Lower leg skin (tissue), 4 donors: Measurements from ENCODE around the gene GADD45A. TPM values are rescaled to one million over a fixed set of nuclear protein-coding genes. Genes with fewer than 3 reads are reported as not detected.

ENCODE experiments used
- DNase-seq, 2 donors: peaks; one replicate each; pipeline ENCODE4 v3.0.0-alpha.2; 2019; ENCODE audit warnings: low spot score in 2 of 2
- H3K4me3 ChIP-seq: fragments of 200-600 bp; sonication (generic); 2 replicates; pipeline ENCODE4 v1.5.1; 2017; ENCODE audit warnings: mild to moderate bottlenecking, low read depth; ENCODE audit not compliant: poor library complexity, severe bottlenecking
- POLR2A ChIP-seq, 2 donors: fragments of 450-650 bp; IDR thresholded peaks; one replicate each; pipeline ENCODE4 v1.6.1; 2016 to 2017; ENCODE audit warnings: antibody characterized with exemption in 2 of 2, mild to moderate bottlenecking in 1 of 2, moderate library complexity in 1 of 2
- WGBS, 2 donors: methylation state at CpG; one replicate each; pipeline ENCODE4 v1.1.5; 2018; 5-methylcytosine and 5-hydroxymethylcytosine counted together
- intact Hi-C: fragments of 100-400 bp; cut with DNase I; formaldehyde crosslinking; loops from one replicate; pipeline ENCODE4 v1.15.0; 2023; ENCODE audit warnings: low total_unique reads
- total RNA-seq, 4 donors: library from RNA; depleted of rRNA; stranded (reverse); fragments of >200 nt; gene quantifications; one replicate each; pipeline ENCODE4 v1.1.0, GENCODE V29; 2016
- TF ChIP-seq, protein P1 (sequence below), 3 donors: fragments of 450-650 bp; IDR thresholded peaks; one replicate each; pipeline ENCODE4 v1.5.1; 2016; ENCODE audit warnings: antibody characterized with exemption in 3 of 3, mild to moderate bottlenecking in 3 of 3, moderate library complexity in 2 of 3

The GADD45A gene
- total RNA-seq, 4 donors from 2014 or later = 25.2 to 44.4 (median 29.0) TPM

DNA sequence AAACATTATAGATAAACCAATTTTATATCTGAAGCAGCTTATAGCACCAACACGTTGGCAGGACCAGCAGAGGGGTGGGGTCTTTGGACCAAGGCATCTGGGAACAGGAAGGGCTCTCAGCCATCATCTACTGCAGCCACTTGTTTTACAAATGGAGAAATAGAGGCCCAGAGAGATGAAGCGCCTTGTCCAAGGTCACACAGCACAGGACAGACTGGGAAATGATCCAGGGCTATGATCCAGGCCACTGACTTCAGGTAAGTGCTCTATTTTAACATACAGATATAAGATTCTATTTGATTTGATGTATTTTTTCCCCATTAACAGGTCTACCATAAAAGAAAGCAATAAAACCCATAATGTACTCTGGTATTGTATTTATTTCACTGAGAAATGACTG, 16.9 kb downstream of the GADD45A start:
- WGBS, 2 donors = 91 to 95% methylated on average over 2 of the region's 2 CpGs
- TF ChIP-seq, protein P1, sequence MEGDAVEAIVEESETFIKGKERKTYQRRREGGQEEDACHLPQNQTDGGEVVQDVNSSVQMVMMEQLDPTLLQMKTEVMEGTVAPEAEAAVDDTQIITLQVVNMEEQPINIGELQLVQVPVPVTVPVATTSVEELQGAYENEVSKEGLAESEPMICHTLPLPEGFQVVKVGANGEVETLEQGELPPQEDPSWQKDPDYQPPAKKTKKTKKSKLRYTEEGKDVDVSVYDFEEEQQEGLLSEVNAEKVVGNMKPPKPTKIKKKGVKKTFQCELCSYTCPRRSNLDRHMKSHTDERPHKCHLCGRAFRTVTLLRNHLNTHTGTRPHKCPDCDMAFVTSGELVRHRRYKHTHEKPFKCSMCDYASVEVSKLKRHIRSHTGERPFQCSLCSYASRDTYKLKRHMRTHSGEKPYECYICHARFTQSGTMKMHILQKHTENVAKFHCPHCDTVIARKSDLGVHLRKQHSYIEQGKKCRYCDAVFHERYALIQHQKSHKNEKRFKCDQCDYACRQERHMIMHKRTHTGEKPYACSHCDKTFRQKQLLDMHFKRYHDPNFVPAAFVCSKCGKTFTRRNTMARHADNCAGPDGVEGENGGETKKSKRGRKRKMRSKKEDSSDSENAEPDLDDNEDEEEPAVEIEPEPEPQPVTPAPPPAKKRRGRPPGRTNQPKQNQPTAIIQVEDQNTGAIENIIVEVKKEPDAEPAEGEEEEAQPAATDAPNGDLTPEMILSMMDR (IDR thresholded peaks at IDR 0.05) = no peak
- TF ChIP-seq POLR2A (IDR thresholded peaks at IDR 0.05) = no peak
- intact Hi-C loops = no loop called here
- no peak for DNase-seq
- no peak overlapping the region for H3K4me3 ChIP-seq

DNA sequence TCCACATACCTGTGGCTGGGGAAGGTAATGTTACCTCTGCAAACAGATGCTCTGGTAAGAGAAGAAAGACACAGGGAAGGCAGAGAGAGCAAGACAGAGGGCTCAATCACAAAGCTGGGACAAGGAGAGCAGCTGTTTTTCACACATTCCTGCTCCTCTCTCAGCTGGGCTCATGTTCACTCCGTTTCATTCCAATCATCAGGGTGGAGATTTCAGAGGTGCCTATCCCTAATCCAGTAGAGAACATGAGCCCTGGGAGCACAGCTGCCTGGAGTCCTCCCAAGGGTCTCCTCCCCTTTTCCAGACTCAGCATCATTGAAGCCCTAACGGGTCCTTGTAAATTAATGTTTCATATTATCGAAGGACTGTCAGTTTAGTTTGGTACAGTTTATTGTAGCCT, 19.4 kb downstream of the GADD45A start:
- intact Hi-C loops = no loop called here
- TF ChIP-seq, protein P1 (IDR thresholded peaks at IDR 0.05) = no peak
- no peak for TF ChIP-seq POLR2A (IDR thresholded peaks at IDR 0.05)
- H3K4me3 ChIP-seq = no peak overlapping the region
- DNase-seq = no peak
- 89% methylated on average over 3 of the region's 3 CpGs for WGBS, 2 donors

- no peak for DNase-seq
- WGBS, 2 donors = 62 to 70% methylated on average over 10 of the region's 10 CpGs
- no peak overlapping the region for H3K4me3 ChIP-seq
- intact Hi-C loops = no loop called here
- TF ChIP-seq, protein P1 (IDR thresholded peaks at IDR 0.05) = no peak
Measured at GRCh38 chr1:67705735-67706453, 20.9 kb downstream of the GADD45A start.

- intact Hi-C loops = no loop called here
- 55 to 63% methylated on average over 8 of the region's 8 CpGs for WGBS, 2 donors
- no peak overlapping the region for H3K4me3 ChIP-seq
- no peak for DNase-seq
- TF ChIP-seq POLR2A (IDR thresholded peaks at IDR 0.05) = no peak
- TF ChIP-seq, protein P1 (IDR thresholded peaks at IDR 0.05) = no peak
Measured at GRCh38 chr1:67708606-67709005, 23.6 kb downstream of the GADD45A start.

- DNase-seq = no peak
- intact Hi-C loops = no loop called here
- no peak overlapping the region for H3K4me3 ChIP-seq
- TF ChIP-seq, protein P1 (IDR thresholded peaks at IDR 0.05) = no peak
- no peak for TF ChIP-seq POLR2A (IDR thresholded peaks at IDR 0.05)
- 26 to 33% methylated on average over 5 of the region's 5 CpGs for WGBS, 2 donors
Measured at GRCh38 chr1:67710417-67710816, 25.4 kb downstream of the GADD45A start.
